Activated CD4-positive, CD25-positive, alpha-beta regulatory T cell (primary cell): ENCODE results near the gene PFDN4.

Source experiments
- DNase-seq, 4 experiments: peaks; one replicate each; lab custom pipeline; 2025; lab: John Stamatoyannopoulos, UW

Gene PFDN4

GRCh38 chr20:54173653-54174456, 34.0 kb upstream of the PFDN4 start, which contains the start of gene CYP24A1:
Gene CYP24A1 (minus strand): TSS chr20:54173986. CDS start chr20:54173579, 407 bp downstream.
- DNase-seq = no peak

DNA sequence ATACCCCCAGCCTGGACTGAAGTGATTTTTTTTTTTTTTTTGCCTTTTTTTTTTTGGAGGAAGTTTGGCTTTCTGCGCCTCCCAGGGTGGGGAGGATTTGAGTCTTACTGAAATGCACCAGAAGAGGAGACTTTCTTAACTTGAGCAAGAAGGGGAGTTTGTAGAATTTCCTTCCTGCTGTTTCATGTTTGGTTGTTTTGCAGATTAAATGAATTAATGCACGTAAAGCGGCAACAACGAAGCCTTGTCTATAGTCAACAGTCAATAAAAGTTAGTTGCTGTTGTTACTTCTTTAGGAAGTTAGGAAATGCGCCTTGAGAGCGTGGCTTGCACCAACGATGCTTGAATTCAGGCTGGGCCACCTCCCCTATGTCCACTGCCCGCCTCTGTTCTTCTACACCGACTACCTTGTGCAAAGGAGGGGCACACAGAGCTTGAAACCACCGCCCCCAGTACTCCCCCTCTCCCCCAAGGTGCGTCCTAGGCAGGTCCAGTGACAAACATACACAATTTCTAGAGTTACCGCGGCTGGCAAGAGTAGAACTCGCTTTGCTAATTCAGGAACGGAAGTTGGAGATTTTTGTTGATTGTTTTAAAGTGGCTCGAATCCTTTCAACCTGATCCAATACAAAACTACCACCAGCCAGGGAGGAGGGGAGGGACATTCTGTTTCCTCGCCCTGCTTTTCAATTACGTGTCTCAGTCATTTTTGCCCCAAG, 33.3 kb upstream of the PFDN4 start:
- DNase-seq = no peak

GRCh38 chr20:54176610-54177009, 31.3 kb upstream of the PFDN4 start:
- DNase-seq = no peak

DNA sequence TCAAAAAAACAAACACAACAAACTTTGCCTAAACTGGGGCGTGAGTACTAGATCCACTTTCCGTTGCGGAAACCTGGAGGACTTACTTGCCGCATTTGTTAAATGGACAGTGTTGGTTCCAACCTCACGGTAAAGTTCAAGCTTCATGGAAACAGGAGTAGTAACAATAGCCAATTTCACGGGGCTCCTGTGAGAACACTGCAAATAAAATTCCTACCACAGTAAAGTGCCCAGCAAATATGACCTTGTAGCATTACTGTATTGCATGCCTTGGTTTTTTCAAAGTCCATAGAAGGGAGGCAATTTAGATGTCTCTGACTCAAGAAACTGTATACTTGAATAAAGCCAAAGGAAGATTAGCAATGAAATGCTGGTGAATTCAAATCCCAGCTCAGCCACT, 30.5 kb upstream of the PFDN4 start:
- no peak for DNase-seq

- no peak for DNase-seq
Measured at GRCh38 chr20:54178256-54178655, 29.6 kb upstream of the PFDN4 start.

GRCh38 chr20:54179946-54180345, 27.9 kb upstream of the PFDN4 start:
- no peak for DNase-seq

DNA sequence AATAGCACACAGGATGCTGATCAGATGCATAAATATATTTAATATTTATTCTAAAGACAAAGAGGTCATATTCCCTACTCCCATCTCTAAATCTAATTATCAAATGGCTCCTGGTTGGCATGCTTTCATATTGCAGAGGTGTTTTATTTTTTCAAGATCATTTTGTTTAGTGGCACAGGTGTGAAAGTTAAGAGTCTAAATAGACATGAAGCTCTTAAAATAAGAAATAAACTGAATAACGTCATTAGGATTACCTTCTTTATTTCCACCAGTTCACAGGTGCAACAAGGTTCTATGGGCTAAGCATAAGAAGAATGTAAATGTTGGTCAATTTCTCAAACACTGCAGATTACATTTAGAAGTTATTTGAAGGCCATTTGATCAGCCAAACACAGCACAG, 27.0 kb upstream of the PFDN4 start:
- DNase-seq = no peak

GRCh38 chr20:54184071-54184470, 23.8 kb upstream of the PFDN4 start:
- DNase-seq = no peak

DNA sequence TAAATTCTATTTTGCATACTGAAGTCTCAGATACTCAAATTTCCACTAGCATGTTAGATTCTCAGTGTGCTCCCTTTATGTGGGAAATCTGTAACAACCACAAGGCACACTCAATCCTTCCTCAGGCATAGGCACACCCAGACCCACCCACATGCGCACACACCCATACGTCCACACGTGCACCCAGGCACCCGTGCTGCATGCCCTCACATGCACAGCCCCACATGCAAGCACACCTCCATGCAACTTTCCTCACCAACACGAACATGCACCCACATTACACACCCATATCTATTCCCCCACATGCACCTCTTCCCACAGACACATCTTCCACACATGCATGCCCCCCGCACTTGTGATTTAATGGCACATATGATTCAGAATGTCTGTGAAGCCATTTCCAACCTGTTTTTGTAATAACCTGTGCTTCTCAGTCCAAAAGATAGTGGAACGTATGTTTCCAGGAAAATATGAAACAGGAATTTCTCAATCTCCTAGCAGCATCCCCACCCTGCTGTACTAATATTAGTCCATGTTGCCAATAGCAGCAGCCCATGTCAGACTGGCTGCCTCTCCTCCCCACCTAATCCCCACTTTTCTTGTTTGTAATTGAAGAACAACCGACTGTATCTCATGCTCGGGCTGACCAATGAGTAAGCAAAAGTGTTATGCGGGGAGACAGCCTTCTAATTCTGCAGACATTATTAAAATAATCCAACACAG, 22.8 kb upstream of the PFDN4 start:
- no peak for DNase-seq

GRCh38 chr20:54188132-54188849, 19.6 kb upstream of the PFDN4 start:
- no peak for DNase-seq

GRCh38 chr20:54189630-54190029, 18.3 kb upstream of the PFDN4 start:
- DNase-seq = no peak

DNA sequence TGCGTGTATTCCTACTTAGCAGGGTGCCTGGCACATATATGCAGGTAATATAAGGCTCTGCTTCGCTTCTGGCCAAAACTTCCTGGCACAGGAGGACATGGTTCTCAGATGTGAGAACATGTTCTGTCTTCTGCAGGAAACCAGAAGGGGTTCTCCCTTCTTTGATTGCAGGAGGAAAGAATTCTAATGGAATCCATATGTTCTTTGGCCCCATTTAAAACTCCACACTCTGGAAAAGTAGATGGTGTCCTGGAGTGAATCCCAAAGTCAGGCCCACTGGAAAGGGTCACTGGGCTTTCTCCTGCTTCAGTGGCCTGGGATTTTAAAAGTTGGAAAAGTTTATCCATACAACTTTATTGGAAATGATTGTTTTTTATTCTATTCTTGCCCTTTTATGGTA, 17.7 kb upstream of the PFDN4 start:
- DNase-seq = no peak

- DNase-seq = no peak
Measured at GRCh38 chr20:54193817-54194216, 14.1 kb upstream of the PFDN4 start.

- no peak for DNase-seq
Measured at GRCh38 chr20:54194724-54195438, 13.0 kb upstream of the PFDN4 start.

DNA sequence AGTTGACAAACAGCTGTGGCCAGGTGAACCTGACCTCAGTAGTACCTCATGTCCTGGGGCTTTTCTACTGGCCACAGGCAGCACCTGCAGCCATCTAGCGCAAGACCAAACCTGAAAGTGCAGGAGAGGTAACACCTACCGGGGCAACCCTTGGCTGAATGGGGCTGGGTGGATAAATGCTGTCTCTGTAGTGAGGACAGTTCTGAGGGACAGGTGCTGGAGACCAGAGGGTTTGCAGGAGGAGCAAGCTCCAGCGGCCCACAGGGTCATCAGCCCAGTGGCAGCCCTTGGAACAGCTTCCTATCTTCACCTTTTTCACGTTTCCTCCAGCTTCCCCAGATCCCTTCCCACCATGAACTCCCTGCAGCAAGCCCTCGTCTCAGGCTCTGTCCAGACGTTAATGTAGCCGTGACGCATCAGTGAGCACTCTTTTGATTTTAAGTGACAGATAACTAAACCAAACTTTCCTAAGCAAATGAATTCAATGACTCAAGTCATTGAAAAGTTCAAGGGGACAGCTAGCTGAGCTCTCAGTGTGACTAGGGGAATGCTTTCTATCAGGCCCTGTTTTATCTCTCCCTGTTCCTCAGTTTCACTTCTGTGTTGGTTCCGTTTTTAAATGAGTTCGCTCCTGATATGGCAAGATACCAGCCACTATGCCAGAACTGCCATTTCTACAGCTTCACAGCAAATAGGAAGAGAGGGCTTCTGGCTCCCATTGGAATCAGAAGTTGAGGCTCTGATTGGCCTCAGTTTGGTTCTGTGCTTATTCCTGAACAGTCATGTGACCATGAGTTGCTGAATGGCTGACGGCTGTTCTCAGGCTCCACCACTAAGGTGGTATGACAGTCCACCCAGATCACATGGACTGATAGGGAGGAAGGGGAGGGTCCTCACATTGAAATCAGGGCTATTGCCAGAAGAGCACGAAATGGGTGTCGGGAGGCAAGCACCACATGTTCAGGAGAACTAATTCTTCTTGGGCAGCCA, 12.1 kb upstream of the PFDN4 start:
- DNase-seq = no peak

GRCh38 chr20:54197621-54198604, 10.0 kb upstream of the PFDN4 start:
- no peak for DNase-seq

DNA sequence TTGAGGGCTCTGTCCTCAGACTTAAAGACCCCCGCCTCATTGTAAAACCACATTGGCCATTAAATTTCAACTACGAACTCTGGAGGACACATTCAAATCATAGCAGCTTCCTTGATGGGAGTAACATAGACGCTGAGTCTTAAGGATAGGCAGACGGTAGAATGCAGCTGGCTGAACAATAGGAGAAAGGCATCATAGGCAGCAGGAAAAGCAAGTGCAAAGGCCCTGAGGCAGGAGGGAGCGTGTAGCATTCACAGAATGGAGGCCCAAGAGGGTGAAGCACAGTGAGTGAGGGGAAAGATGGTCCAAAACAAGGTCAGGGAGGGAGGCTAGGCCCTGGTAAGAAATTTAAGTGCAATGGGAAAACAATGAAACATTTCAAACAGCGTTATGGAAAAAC, 8.6 kb upstream of the PFDN4 start:
- DNase-seq = no peak

DNA sequence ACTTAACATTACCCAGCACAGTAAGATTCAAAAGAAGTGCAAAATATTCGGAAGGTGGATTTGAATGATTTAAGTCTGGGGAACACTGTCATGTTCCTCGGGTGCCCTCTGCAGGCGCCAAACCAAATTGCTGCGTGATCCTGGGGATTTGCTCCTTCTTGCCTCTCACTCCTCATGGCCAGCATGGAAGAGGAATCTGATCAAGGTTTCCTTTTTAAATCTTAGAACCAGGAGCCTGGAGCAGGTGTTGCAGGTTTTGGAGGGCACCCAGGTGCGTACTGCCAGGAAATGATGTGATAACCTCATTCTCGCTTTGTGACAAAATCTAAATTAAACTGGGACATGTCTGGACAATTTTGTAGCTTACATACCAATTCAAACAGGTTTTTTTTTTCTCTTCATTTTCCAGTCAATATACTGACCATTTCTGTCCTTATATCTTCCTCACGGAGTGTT, 8.1 kb upstream of the PFDN4 start:
- DNase-seq = peak; percentile 18 to 57 (median 36)
